Endothelial cell of umbilical vein (primary cell): ENCODE measurements around the gene GADD45GIP1. TPM values are rescaled to one million over a fixed set of nuclear protein-coding genes. Genes with fewer than 3 reads are reported as not detected.

ENCODE experiments used
- Bru-seq: library from RNA; stranded (reverse); fragments of 400-500 nt; gene quantifications from one replicate; lab custom pipeline; 2021; lab: Mats Ljungman, UMichigan
- BruChase-seq, 2 experiments: library from RNA; stranded (reverse); fragments of 400-500 nt; gene quantifications; one replicate each; lab custom pipeline; 2021; lab: Mats Ljungman, UMichigan
- BruUV-seq: library from RNA; stranded (reverse); fragments of 400-500 nt; replicated peaks from 2 replicates; lab custom pipeline; 2021; lab: Mats Ljungman, UMichigan
- CTCF ChIA-PET: fragments of 300-600, 350-600 bp; sonication (Branson Sonifier 250); formaldehyde crosslinking; loops from one replicate; lab custom pipeline; 2021; ENCODE audit warnings: antibody characterized with exemption, inconsistent platforms; lab: Charles Lee
- POLR2A ChIA-PET: fragments of 300-600, 350-600 bp; sonication (Branson Sonifier 250); formaldehyde crosslinking; loops from one replicate; lab custom pipeline; 2021; ENCODE audit warnings: antibody characterized with exemption, inconsistent platforms; lab: Charles Lee
- DNase-seq: peaks from one replicate; pipeline ENCODE4 v3.0.0-alpha.2; 2011; ENCODE audit warnings: low read depth, low spot score
- FAIRE-seq: peaks from 2 replicates; lab custom pipeline; 2011; peaks lifted over from hg19 to GRCh38; lab: Jason Lieb, UNC
- H2AFZ ChIP-seq: 2 replicates; pipeline ENCODE4 v1.6.0; 2012; ENCODE audit warnings: low read depth, low read length, control low read depth, inconsistent platforms
- H3K27ac ChIP-seq: 2 replicates; pipeline ENCODE4 v1.5.1; 2011; ENCODE audit warnings: low read depth, mild to moderate bottlenecking, control low read depth, low read length, moderate library complexity; ENCODE audit not compliant: insufficient read depth
- H3K27me3 ChIP-seq, 2 experiments: 2 replicates each; pipeline versions ENCODE4 v1.6.0 to v1.6.1; 2011; ENCODE audit warnings: low read length in 2 of 2, mixed read lengths in 1 of 2; ENCODE audit not compliant: control insufficient read depth in 2 of 2, insufficient read depth in 2 of 2
- H3K36me3 ChIP-seq, 2 experiments: 2 replicates in 1 of 2; 3 replicates in 1 of 2; pipeline ENCODE4 v1.5.1; 2011; ENCODE audit warnings: low read length in 2 of 2, mild to moderate bottlenecking in 1 of 2, moderate library complexity in 1 of 2; ENCODE audit not compliant: control insufficient read depth in 2 of 2, insufficient read depth in 2 of 2; ENCODE audit errors: extremely low read depth in 1 of 2
- H3K4me1 ChIP-seq: 3 replicates; pipeline ENCODE4 v1.5.1; 2011; ENCODE audit warnings: mild to moderate bottlenecking, low read length; ENCODE audit not compliant: control insufficient read depth, insufficient read depth; ENCODE audit errors: extremely low read depth
- H3K4me2 ChIP-seq: 2 replicates; pipeline ENCODE4 v1.6.1; 2011; ENCODE audit warnings: low read length, control low read depth, mixed read lengths; ENCODE audit not compliant: insufficient read depth
- H3K4me3 ChIP-seq, 3 experiments: fragments of 200-600 bp in 1 of 3; sonication (generic), shearing (Covaris generic) in 1 of 3; replicated peaks in 1 of 3; 2 replicates each; pipeline ENCODE4 v1.5.1; 2011 to 2016; ENCODE audit warnings: control low read depth in 3 of 3, low read length in 3 of 3, mild to moderate bottlenecking in 2 of 3, inconsistent platforms in 1 of 3, low read depth in 1 of 3, moderate library complexity in 1 of 3; ENCODE audit not compliant: insufficient read depth in 1 of 3
- H3K79me2 ChIP-seq: 2 replicates; pipeline ENCODE4 v1.6.0; 2012; ENCODE audit warnings: low read length, inconsistent platforms; ENCODE audit not compliant: control insufficient read depth, insufficient read depth
- H3K9ac ChIP-seq: replicated peaks from 2 replicates; pipeline ENCODE3; 2011; ENCODE audit warnings: low read length, control low read depth; ENCODE audit not compliant: insufficient read depth; ENCODE audit errors: extremely low read depth
- H3K9me1 ChIP-seq: replicated peaks from 3 replicates; pipeline ENCODE4 v1.6.0; 2011; ENCODE audit warnings: mild to moderate bottlenecking, low read length; ENCODE audit not compliant: control insufficient read depth, insufficient read depth; ENCODE audit errors: extremely low read depth
- H3K9me3 ChIP-seq: replicated peaks from 2 replicates; pipeline ENCODE4 v1.5.1; 2012; ENCODE audit warnings: low read length, inconsistent platforms; ENCODE audit not compliant: control insufficient read depth, insufficient read depth
- H4K20me1 ChIP-seq: replicated peaks from 2 replicates; pipeline ENCODE3; 2011; ENCODE audit warnings: mild to moderate bottlenecking, low read length; ENCODE audit not compliant: control insufficient read depth, insufficient read depth; ENCODE audit errors: extremely low read depth
- FOS ChIP-seq: IDR thresholded peaks from 2 replicates; pipeline ENCODE4 v1.6.1; 2011; ENCODE audit warnings: mild to moderate bottlenecking, low read length, moderate library complexity, borderline replicate concordance; ENCODE audit not compliant: insufficient read depth
- MAX ChIP-seq: IDR thresholded peaks from 2 replicates; pipeline ENCODE4 v1.6.1; 2011; ENCODE audit not compliant: insufficient read depth, insufficient read length
- MYC ChIP-seq: IDR thresholded peaks from one replicate; pipeline ENCODE4 v1.6.1; 2011; ENCODE audit warnings: mild to moderate bottlenecking, low read depth, low read length
- POLR2A ChIP-seq: IDR thresholded peaks from 2 replicates; pipeline ENCODE4 v1.6.1; 2012; ENCODE audit warnings: low read depth, mild to moderate bottlenecking, control low read depth, low read length
- POLR2AphosphoS5 ChIP-seq: IDR thresholded peaks from 2 replicates; pipeline ENCODE4 v1.6.1; 2012; ENCODE audit warnings: low read depth, mild to moderate bottlenecking, control low read depth, low read length, moderate library complexity; ENCODE audit not compliant: insufficient read depth
- dilution Hi-C: fragments of 300-500 bp; cut with MboI; formaldehyde crosslinking; loops from one replicate; pipeline ENCODE4 v1.15.0; 2019; ENCODE audit warnings: low sequenced_read_pairs; ENCODE audit not compliant: extremely low pct_ligation_motif_present
- intact Hi-C: fragments of 100-400 bp; cut with micrococcal nuclease; formaldehyde crosslinking; loops from one replicate; pipeline ENCODE4 v1.10.0; 2022
- long read RNA-seq: library from polyadenylated mRNA; stranded (forward); transcript quantifications from one replicate; pipeline ENCODE4 v2.0.0, GENCODE V29; 2021
- polyA minus RNA-seq, 3 experiments: library from RNA; depleted of rRNA, polyadenylated mRNA; stranded (reverse); fragments of >200 nt; gene quantifications; 1 replicate in 1 of 3; 2 replicates in 2 of 3; pipeline ENCODE4 v1.2.3, GENCODE V29; 2011
- polyA plus RNA-seq, 4 experiments: library from polyadenylated mRNA; depleted of rRNA in 3 of 4; stranded (reverse) in 3 of 4; unstranded in 1 of 4; fragments of >200 nt; gene quantifications; 2 replicates each; pipeline versions ENCODE4 v1.2.1 to v1.2.3, GENCODE V29; 2011 to 2012; ENCODE audit warnings: missing spikeins in 1 of 4
- total RNA-seq: library from RNA; stranded (reverse); gene quantifications from 2 replicates; pipeline ENCODE4 v1.2.3, GENCODE V29; 2021

The GADD45GIP1 gene
- total RNA-seq, result 32.8 and 36.5 TPM in 2 replicates
- polyA plus RNA-seq, result 38.3 and 46.3 TPM in 2 replicates
- polyA plus RNA-seq (2011; cell fraction: cytosol; rRNA removed), result 27.7 and 48.4 TPM in 2 replicates
- polyA plus RNA-seq (2011; cell fraction: nucleus; rRNA removed), result 13.5 and 15.3 TPM in 2 replicates
- 30.7 and 40.3 TPM in 2 replicates for polyA plus RNA-seq (2012)
- polyA minus RNA-seq, result 7.2 and 9.6 TPM in 2 replicates
- polyA minus RNA-seq (2011; cell fraction: cytosol; rRNA and poly(A)+ RNA removed), result 32.0 TPM
- polyA minus RNA-seq (2011; cell fraction: nucleus; rRNA and poly(A)+ RNA removed), result 2.3 and 4.1 TPM in 2 replicates
- Bru-seq, nascent RNA, result percentile 75 among the genes with signal in this experiment
- percentile 81 among the genes with signal in this experiment for BruChase-seq, experiment 1, labeled RNA remaining after a 6-hour chase
- BruChase-seq, experiment 2, labeled RNA remaining after a 2-hour chase, result percentile 74 among the genes with signal in this experiment
- long read RNA-seq, transcript GADD45GIP1-201 (2 exons, 1,782 nt), result major isoform, 425 of 1,164 reads
- long read RNA-seq, partial matches to known transcripts, result 0 of 1,164 reads
- long read RNA-seq, other reads (novel, unspliced or antisense), result 739 of 1,164 reads

- intact Hi-C loops, result loop anchor here (1.0 kb wide), 1 partner anchor 9 kb away; no protein-coding TSS in a partner anchor
- Histone ChIP-seq H4K20me1 (no peaks in the 10 kb centered on the region), H3K9ac (peak within 1 kb of the TSS; percentile 89), H3K4me1 (peaks cover 38% of the 10 kb centered on the region), H3K9me1 (no peaks in the 10 kb centered on the region), H3K9me3 (no peaks in the 10 kb centered on the region), H3K79me2 (peaks cover 40% of the 10 kb centered on the region), H3K4me2 (peak within 1 kb of the TSS; percentile 70), H3K36me3 (peaks cover 4 to 11% of the 10 kb centered on the region in 2 experiments), H3K27me3 (no peaks in the 10 kb centered on the region), H3K4me3 (peak within 1 kb of the TSS; percentile 64 to 81 (median 65)), H2AFZ (peak within 1 kb of the TSS; percentile 91), H3K27ac (peak within 1 kb of the TSS; percentile 72)
- dilution Hi-C loops, result no loop called here
- CTCF ChIA-PET, result interaction anchor here (1.7 to 3.6 kb wide), 2 partner anchors 9 to 21 kb away, joined by 5 to 15 read pairs; no protein-coding TSS in a partner anchor
- DNase-seq (peak; percentile 80), FAIRE-seq (peak; percentile 84)
- BruUV-seq, result TSS peak; percentile 51
- POLR2A ChIA-PET, result interaction anchor here (0.5 to 1.5 kb wide), 3 partner anchors 11 to 118 kb away, joined by 3 to 7 read pairs (median 5); partner anchors contain the start of gene RAD23A
- TF ChIP-seq POLR2AphosphoS5 (peak; percentile 95), POLR2A (peak; percentile 96), MAX (peak; percentile 36), FOS (no peak), MYC (peak; percentile 65)
Measured at GRCh38 chr19:12956446-12957388, at the start of gene GADD45GIP1. GADD45GIP1 (minus strand) TSS chr19:12957223; CDS start chr19:12957212, 11 bp downstream.
